Keratinocyte (primary cell): ENCODE measurements around the gene CDH13. TPM values are rescaled to one million over a fixed set of nuclear protein-coding genes. Genes with fewer than 3 reads are reported as not detected.

Experiments
- DNase-seq: peaks from one replicate; pipeline ENCODE4 v3.0.0-alpha.2; 2011; ENCODE audit warnings: low read depth, missing footprints, low spot score
- FAIRE-seq: peaks from 2 replicates; lab custom pipeline; 2011; peaks lifted over from hg19 to GRCh38; lab: Jason Lieb, UNC
- H2AFZ ChIP-seq: 2 replicates; pipeline ENCODE4 v1.6.0; 2012; ENCODE audit warnings: low read length, control low read depth, inconsistent platforms; ENCODE audit not compliant: control insufficient read depth
- H3K27ac ChIP-seq: 2 replicates; pipeline ENCODE4 v1.5.1; 2011; ENCODE audit warnings: low read length; ENCODE audit not compliant: control insufficient read depth, insufficient read depth
- H3K27me3 ChIP-seq: 3 replicates; pipeline ENCODE4 v1.6.0; 2011; ENCODE audit warnings: low read length; ENCODE audit not compliant: control insufficient read depth, insufficient read depth; ENCODE audit errors: extremely low read depth
- H3K36me3 ChIP-seq, 2 experiments: 2 replicates in 1 of 2; 3 replicates in 1 of 2; pipeline ENCODE4 v1.5.1; 2011; ENCODE audit warnings: low read length in 2 of 2, mild to moderate bottlenecking in 1 of 2; ENCODE audit not compliant: control insufficient read depth in 2 of 2, insufficient read depth in 2 of 2; ENCODE audit errors: extremely low read depth in 1 of 2
- H3K4me1 ChIP-seq: 3 replicates; pipeline ENCODE4 v1.5.1; 2011; ENCODE audit warnings: low read length; ENCODE audit not compliant: control insufficient read depth, insufficient read depth; ENCODE audit errors: extremely low read depth
- H3K4me2 ChIP-seq: 3 replicates; pipeline ENCODE4 v1.6.0; 2011; ENCODE audit warnings: low read depth, low read length; ENCODE audit not compliant: control insufficient read depth, insufficient read depth; ENCODE audit errors: extremely low read depth
- H3K4me3 ChIP-seq, 3 experiments: fragments of 200-600 bp in 1 of 3; sonication (generic) in 1 of 3; 2 replicates in 2 of 3; 3 replicates in 1 of 3; pipeline ENCODE4 v1.5.1; 2011 to 2016; ENCODE audit warnings: low read length in 3 of 3, mild to moderate bottlenecking in 3 of 3, control low read depth in 2 of 3, inconsistent platforms in 1 of 3, low read depth in 1 of 3, mixed read lengths in 1 of 3, mixed run types in 1 of 3, moderate library complexity in 1 of 3; ENCODE audit not compliant: control insufficient read depth in 2 of 3, insufficient read depth in 2 of 3; ENCODE audit errors: extremely low read depth in 1 of 3
- H3K79me2 ChIP-seq: 2 replicates; pipeline ENCODE4 v1.6.0; 2012; ENCODE audit warnings: low read length; ENCODE audit not compliant: control insufficient read depth, insufficient read depth
- H3K9ac ChIP-seq: 3 replicates; pipeline ENCODE4 v1.6.0; 2011; ENCODE audit warnings: low read length; ENCODE audit not compliant: control insufficient read depth, insufficient read depth; ENCODE audit errors: extremely low read depth
- H3K9me1 ChIP-seq: 3 replicates; pipeline ENCODE4 v1.6.0; 2011; ENCODE audit warnings: low read length; ENCODE audit not compliant: control insufficient read depth, insufficient read depth; ENCODE audit errors: extremely low read depth
- H3K9me3 ChIP-seq: 2 replicates; pipeline ENCODE4 v1.5.1; 2012; ENCODE audit warnings: low read depth, low read length; ENCODE audit not compliant: control insufficient read depth
- H4K20me1 ChIP-seq: 3 replicates; pipeline ENCODE4 v1.6.0; 2011; ENCODE audit warnings: low read length; ENCODE audit not compliant: control insufficient read depth, insufficient read depth; ENCODE audit errors: extremely low read depth
- CTCF ChIP-seq, 3 experiments: IDR thresholded peaks in 1 of 3; conservative IDR thresholded peaks in 1 of 3; optimal IDR thresholded peaks in 1 of 3; 2 replicates in 2 of 3; 3 replicates in 1 of 3; pipeline versions ENCODE3 to v1.5.1; 2011; ENCODE audit warnings: low read length in 3 of 3, mild to moderate bottlenecking in 3 of 3, moderate library complexity in 2 of 3, control low read depth in 1 of 3, inconsistent platforms in 1 of 3; ENCODE audit not compliant: insufficient read depth in 2 of 3; ENCODE audit errors: extremely low read depth in 1 of 3
- EZH2 ChIP-seq: IDR thresholded peaks from one replicate; pipeline ENCODE4 v1.6.1; 2012; ENCODE audit warnings: inconsistent platforms, mild to moderate bottlenecking, low read length, moderate library complexity
- dilution Hi-C: fragments of 300-500 bp; cut with MboI; formaldehyde crosslinking; loops from one replicate; pipeline ENCODE4 v1.7.0; 2020; ENCODE audit warnings: low sequenced_read_pairs; ENCODE audit not compliant: extremely low pct_ligation_motif_present
- polyA plus RNA-seq, 5 experiments: library from polyadenylated mRNA; depleted of rRNA in 3 of 5; stranded (reverse) in 3 of 5; stranded (forward) in 1 of 5; unstranded in 1 of 5; fragments of >200 nt; gene quantifications; 1 replicate in 1 of 5; 2 replicates in 3 of 5; 3 replicates in 1 of 5; pipeline versions ENCODE4 v1.2.1 to v1.2.3, GENCODE V29; 2011 to 2012; ENCODE audit warnings: missing spikeins in 2 of 5, low read depth in 1 of 5, low replicate concordance in 1 of 5

CDH13 gene
- polyA plus RNA-seq, 1 donor (not counting 4 experiments of a cell fraction or from before 2014, with no cell fraction given) = 111 TPM

GRCh38 chr16:83070416-83071209 is 443.8 kb downstream of the CDH13 start:
- DNase-seq (no peak), FAIRE-seq (peak; percentile 34)
- Histone ChIP-seq H3K9me3 (no peaks in the 10 kb centered on the region), H3K9ac (no peak overlapping the region), H3K4me1 (peaks cover 4% of the 10 kb centered on the region), H2AFZ (no peak overlapping the region), H3K4me3 (no peak overlapping the region), H3K79me2 (no peaks in the 10 kb centered on the region), H3K27ac (no peak overlapping the region), H3K4me2 (no peak overlapping the region), H3K27me3 (no peaks in the 10 kb centered on the region), H4K20me1 (no peaks in the 10 kb centered on the region), H3K36me3 (no peaks in the 10 kb centered on the region), H3K9me1 (no peaks in the 10 kb centered on the region)
- dilution Hi-C loops = no loop called here
- TF ChIP-seq EZH2 = no peak
- TF ChIP-seq CTCF (optimal IDR thresholded peaks at IDR 0.05 in 1 of 3, IDR thresholded peaks at IDR 0.05 in 1 of 3, conservative IDR thresholded peaks at IDR 0.05 in 1 of 3; ENCODE audit: extremely low read depth in 1 of 3, insufficient read depth in 2 of 3, low read length in 3 of 3) = peak in 1 of 3 experiments; percentile 21

GRCh38 chr16:83075956-83076355 is 449.2 kb downstream of the CDH13 start:
- no peak for FAIRE-seq
- Histone ChIP-seq H3K9me3 (no peaks in the 10 kb centered on the region), H3K9me1 (no peaks in the 10 kb centered on the region), H4K20me1 (no peaks in the 10 kb centered on the region), H3K27ac (no peak overlapping the region), H3K9ac (no peak overlapping the region), H2AFZ (no peak overlapping the region), H3K36me3 (no peaks in the 10 kb centered on the region), H3K4me2 (no peak overlapping the region), H3K4me3 (no peak overlapping the region), H3K79me2 (no peaks in the 10 kb centered on the region), H3K27me3 (no peaks in the 10 kb centered on the region), H3K4me1 (peaks cover 4% of the 10 kb centered on the region)
- TF ChIP-seq CTCF (optimal IDR thresholded peaks at IDR 0.05 in 1 of 3, IDR thresholded peaks at IDR 0.05 in 1 of 3, conservative IDR thresholded peaks at IDR 0.05 in 1 of 3; ENCODE audit: extremely low read depth in 1 of 3, insufficient read depth in 2 of 3, low read length in 3 of 3) (no peak), EZH2 (no peak)
- DNase-seq = no peak
- dilution Hi-C loops = no loop called here
